Dedifferentiated amniotic fluid mesenchymal stem cell (primary cell): ENCODE results near the gene ERN2.
"Not testable (repeated sequence)": the region's sequence is repeated elsewhere in the genome, so short reads cannot be mapped to it uniquely, and the experiment has no call there.

Experiments
- DNase-seq: peaks from one replicate; pipeline ENCODE4 v3.0.0-alpha.2; 2016; ENCODE audit errors: extremely low spot score

Gene ERN2

DNA sequence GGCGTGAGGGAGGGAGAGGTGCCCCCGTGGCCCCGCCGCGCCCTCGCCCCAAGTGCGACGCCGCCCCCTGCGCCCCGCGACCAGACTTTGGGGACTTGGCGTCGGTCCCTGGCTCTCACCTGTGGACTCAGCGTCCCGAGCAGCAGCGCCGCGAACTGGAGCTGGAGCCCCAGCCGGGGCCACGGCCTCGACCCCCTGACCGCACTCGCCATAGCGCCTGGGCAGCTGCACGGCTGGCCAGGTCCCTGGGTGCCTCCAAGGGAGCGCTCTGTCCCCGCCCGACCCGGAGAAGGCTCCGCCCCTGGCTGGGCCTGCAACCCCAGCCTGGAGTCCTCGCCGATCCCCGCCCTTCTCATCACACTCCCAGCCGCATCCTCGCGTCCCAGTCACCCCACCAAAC, at the start of gene ERN2:
Gene ERN2 (minus strand): TSS at position 247 of the 400 bp plus-strand sequence. CDS start 35 bp downstream, at position 212.
- DNase-seq, result no peak

DNA sequence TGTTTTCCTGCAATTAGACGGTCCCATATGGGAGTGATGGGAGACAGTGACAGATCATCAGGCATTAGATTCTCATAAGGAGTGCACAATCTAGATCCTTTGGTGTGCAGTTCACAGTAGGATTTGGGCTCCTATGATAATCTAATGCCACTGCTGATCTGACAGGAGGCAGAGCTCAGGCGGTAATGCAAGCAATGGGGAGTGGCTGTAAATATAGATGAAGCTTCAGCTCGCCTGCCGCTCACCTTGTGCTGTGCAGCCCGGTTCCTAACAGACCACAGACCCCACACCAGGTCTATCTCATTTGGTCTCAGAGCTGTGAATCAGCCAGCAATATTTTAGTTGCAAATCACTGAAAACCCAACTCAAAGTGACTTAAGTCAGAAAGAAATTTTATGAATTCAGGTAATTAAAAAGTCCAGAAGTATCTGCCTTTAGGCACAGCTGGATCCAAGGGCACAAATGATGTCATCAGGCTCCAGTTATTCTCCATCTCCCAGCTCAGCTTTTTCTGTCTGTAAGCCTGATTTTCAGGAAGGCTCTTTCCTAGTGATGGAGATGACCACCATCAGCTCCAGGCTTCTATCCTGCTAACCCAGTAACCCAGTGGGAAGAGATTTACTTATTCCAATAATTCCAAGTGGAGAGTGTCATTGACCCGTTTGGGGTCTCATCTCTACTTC, 45.1 kb upstream of the ERN2 start:
- no peak for DNase-seq

DNA sequence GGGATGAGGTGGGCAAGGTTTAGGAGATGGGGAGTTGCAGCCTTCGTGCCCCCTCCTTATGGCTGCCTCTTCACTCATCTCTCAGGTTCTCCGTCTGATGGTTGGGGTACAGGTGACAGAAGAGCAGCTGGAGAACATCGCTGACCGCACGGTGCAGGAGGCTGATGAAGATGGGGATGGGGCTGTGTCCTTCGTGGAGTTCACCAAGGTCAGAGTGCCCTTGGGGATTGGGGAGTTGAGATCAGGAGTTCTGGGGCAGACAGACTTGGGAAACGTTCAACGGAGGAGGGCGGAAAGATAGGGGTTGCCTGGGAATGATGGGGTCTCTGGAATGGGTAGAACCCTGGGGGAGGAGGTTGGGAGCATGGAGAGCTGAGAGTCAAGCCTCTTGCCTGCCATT, 44.1 kb upstream of the ERN2 start:
- DNase-seq, result no peak

DNA sequence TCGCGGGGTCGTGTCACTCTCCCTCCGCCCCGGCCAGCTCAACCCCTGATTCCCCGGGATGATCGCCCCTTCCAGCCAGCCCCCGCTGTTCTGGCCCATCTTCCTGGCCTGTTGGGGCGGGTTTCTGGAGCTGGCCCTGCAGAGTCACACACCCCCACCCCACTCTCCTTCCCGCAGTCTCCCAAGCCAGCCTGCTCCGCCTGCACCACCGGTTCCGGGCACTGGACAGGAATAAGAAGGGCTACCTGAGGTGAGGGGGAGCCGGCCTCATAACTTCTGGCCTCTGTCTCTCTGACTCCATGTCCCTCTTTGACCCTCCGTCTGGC, 42.4 kb upstream of the ERN2 start:
- DNase-seq, result no peak

DNA sequence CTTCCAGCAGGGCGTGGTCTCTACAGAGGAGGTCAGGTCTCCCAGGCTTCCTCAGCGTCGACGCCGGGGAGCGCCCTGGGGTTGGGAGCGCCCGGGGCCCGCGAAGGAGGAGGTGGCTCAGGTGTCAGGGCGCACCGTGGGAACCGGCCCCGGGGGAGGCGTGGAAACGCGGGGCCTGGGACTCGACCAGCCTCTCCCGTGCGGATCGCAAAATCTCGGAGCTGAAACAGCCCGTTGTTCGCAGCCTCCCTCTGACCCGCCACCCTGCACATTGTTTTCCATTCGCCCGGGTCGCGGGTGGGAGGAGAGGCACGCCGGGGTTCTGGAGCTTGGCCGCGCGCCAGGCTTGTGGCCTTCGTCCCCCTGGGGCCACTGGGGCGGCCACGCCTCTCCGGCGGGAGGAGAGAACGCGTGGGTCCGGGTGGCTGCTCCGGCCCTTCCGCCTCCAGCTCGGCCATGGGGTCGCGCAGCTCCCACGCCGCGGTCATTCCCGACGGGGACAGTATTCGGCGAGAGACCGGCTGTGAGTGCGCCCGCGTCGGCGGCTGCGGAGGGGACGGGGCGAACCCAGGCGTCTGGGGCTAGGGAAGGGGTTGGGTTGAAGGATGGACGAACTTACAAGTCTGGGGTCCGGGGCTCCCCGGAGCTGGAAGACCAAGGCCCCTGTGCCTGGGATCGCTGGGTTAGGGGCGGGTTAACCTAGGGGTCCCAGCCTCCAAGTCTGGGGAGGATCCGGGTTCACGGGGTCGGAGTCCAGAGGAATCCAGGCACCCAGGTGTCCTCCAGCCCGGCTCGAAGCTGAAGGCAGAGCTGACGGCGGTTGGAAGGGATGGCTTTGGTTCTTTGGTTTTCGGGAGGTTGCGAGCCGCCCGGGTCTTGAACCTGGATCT, 41.8 kb upstream of the ERN2 start, which contains the start of gene CHP2:
Gene CHP2 (plus strand): TSS at position 433 of the 890 bp plus-strand sequence. CDS start 24 bp downstream, at position 457.
- no peak for DNase-seq

DNA sequence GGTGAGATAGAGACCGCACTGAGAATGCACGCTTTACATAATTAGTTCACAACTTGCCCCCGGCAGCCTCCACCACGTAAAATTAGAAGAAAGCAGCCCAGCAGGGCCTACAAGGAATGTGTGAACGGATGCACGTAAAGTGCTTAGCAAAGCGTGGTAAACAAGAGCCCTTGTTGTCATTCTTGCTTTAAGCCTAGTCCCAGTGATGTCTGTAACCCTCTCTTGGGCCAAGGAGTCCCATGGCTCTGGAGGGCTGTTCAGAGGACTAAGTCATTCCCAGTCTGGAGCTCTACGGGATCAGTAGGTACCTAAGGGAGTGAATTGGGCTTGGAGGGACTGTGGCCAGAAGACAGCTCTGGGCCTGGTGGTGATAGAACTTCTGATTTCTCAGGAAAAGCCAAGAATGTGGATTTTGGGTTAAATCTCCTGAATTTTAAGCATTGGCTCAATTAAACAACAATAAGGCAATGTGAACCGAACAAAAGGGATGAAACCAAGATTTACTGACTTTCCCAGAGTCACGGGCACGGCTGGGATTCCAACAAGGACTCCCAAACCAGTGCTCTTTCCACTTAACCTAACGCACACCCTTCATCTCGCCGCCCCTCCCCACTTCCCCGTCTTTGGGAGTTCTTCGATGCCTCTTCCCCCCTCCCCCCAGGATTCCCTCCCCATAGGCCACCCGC, 41.0 kb upstream of the ERN2 start:
- DNase-seq, result no peak

DNA sequence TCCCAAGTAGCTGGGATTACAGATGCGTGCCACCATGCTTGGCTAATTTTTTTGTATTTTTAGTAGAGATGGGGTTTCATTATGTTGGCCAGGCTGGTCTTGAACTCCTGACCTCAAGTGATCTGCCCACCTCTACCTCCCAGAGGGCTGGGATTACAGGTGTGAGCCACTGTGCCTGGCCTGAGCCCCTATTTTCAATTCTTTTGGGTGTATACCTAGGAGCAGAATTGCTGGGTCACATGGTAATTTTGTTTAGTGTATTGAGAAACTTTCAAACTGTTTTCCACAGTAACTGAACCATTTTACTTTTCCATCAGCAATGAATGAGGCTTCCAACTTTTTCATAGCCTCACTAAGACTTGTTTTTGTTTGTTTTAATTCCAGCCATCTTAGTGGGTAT, 38.0 kb upstream of the ERN2 start:
- DNase-seq, result not testable (repeated sequence)

DNA sequence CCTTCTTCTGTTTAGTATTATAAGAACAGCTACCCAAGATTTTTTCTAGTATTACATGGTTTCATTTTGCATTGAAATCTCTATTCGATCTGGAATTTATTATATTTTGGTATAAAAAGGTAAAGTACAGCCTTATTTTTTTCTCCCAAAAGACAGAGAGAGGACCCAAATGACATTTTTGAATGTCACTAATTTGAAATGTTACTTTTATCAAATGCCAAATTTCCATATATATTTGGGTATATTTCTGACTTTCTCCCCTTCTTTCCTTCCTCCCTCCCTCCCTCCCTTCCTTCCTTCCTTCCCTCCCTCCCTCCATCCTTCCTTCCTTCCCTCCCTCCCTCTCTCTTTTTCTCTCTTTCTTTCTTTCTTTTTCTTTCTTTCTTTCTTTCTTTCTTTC, 35.6 kb upstream of the ERN2 start:
- DNase-seq, result no peak

DNA sequence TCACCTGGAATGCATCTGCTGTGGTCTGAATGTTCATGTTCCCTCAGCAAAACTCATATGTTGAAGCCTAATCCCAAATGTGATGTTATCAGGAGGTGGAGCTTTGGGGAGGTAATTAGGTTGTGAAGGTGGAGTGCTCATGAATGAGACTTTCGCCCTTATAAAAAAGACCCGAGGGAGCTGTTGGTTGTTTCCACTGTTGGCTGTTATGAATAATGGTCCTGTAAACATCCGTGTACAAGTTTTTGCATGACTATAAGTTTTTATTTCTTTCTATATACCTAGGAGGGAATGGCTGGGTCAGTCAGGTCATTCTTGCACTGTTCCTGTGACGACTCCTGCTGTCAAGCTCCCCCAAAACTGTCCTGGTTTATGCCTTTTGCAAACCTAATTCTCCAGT, 32.2 kb upstream of the ERN2 start:
- DNase-seq, result no peak

DNA sequence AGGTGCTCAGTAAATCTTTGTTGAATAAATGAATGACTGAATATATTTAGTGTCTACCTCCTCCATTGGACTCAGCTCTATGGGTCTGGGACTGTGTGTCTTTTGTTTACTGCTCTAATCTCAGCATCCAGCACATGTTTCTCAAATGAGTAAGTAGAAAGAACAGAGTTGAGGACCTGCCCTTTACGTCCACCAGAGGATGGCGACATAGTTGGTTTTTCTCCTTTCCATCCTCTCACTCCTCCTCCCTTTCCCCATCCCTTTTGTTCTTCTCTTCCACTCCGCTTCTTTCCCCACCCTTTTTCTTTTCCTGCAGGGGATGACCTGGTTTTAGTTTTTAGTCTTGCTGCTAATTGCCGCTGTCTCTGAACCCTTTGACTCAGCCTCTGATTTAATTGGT, 29.7 kb upstream of the ERN2 start:
- DNase-seq, result no peak

DNA sequence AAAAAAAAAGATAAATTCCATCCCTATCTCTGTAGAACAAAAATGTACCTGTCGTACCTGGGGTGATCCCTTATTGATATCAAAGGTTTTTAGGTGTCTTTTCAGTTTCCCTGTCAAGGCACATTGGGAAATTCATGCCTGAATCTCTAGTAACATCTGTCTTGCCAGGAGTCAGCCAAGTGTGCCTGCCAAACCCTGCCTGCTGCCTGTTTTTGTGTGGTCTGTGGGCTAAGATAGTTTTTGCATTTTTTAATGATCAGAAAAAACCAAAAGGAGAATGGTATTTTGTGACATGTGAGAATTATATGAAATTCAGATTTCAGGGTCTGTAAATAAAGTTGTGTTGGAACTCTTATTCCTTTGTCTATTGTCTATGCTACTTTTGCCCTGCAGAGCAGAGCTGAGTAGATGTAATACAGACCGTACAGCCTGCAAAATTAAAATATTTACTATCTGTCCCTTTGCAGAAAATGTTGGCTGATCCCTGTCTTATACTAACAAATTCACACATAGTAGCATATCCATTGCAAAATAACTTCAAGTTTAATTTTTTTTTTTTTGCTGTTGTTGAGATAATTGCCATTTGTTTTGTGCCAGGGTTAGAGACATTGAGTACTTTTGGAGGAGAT, 28.8 kb upstream of the ERN2 start:
- DNase-seq, result no peak

DNA sequence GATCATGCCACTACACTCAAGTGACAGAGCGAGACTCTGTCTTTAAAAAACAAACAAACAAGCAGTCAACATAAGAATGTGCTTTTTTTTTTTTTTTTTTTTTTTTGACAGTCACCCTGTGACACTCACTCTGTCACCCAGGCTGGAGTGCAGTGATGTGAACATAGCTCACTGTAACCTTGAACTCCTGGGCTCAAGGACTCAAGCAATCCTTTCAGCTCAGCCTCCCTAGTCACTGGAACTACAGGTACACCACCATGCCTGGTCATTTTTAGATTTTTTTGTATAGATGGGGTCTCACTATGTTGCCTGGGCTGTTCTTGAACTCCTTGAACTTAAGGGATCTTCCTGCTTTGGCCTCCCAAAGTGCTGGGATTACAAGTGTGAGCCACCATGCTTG, 26.5 kb upstream of the ERN2 start:
- no peak for DNase-seq

DNA sequence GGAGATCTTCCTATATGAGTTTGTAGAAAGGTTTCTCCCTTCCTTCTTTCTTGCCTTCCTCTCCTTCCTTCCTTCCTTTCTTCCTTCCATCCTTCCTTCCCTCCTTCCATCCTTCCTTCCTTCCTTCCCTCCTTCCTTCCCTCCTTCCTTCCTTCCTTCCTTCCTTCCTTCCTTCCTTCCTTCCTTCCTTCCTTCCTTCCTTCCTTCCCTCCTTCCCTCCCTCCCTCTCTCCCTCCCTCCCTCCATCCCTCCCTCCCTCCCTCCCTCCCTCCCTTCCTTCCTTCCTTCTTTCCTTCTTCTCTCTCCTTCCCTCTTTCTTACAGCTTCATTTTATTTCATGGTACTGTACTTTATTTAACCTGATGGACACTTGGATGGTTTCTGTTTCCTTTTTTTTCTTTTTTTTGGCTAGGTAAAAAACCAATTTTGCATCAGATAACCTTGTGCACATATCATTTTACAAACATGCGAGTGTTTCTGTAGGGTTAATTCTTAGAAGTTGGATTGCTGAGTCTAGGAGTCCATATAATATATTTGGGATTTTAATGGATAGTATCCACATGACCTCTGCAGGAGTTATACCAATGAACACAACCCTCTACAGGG, 24.5 kb upstream of the ERN2 start:
- DNase-seq, result not testable (repeated sequence)

DNA sequence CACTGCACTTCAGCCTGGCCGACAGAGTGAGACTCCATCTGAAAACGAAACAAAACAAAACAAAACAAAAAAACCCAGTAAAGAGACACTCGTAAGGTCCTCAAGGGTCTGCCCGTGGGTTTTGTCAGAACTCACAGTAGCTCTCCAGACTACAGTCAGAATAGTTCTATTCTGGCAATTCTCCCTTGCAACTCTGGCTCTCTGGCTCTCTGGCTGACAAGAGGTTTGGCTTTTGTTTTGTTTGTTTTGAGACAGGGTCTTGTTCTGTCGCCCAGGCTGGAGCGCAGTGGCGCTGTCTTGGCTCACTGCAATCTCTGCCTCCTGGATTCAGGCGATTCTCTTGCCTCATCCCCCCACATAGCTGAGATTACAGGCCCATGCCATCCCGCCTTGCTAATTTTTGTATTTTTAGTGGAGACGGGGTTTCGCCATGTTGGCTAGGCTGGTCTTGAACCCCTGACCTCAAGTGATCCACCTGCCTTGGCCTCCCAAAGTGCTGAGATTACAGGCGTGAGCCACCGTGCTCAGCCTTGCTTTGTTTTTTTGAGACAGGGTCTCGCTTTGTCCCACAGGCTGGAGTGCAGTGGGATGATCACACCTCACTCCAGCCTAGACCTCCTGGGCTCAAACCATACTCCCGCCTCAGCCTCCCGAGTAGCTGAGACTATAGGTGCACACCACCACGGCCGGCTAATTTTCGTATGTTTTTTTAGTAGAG, 21.3 kb upstream of the ERN2 start:
- no peak for DNase-seq

DNA sequence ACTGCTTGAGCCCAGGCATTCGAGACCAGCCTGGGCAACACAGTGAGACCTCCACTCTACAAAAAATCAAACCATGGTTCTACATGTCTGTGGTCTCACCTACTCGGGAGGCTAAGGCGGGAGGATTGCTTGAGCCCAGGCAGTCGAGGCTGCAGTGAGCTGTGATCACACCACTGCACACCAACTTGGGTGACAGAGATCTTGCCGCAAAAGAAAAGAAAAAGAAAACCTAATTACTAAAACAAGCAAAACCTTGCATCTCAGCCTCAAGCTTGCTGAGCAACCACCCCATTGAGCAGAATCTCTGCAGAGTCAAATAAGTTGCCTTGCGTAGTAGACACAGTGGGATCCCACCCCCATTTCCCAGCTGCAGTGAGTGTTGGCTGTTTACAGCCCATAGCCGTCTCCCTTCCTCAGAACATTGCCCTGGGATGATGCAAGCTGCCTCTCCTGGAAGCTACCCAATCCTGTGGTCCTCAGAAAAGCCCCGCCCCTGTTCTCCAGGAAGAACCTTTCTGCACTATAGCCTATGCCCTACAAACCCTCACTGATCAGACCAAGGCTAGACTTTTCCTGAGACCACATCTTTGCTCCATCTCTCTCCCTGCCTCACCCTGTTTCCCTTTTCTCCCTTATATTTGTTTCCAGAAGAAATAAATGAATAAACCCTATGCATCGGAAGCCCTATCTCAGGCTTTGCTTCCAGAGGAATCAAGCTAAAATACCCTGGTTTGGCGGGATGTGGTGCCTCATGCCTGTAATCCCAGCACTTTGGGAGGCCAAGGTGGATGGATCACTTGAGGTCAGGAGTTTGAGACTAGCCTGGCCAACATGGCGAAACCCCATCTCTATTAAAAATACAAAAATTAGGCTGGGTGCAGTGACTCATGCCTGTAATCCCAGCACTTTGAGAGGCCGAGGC, 16.7 kb upstream of the ERN2 start:
- DNase-seq, result no peak

DNA sequence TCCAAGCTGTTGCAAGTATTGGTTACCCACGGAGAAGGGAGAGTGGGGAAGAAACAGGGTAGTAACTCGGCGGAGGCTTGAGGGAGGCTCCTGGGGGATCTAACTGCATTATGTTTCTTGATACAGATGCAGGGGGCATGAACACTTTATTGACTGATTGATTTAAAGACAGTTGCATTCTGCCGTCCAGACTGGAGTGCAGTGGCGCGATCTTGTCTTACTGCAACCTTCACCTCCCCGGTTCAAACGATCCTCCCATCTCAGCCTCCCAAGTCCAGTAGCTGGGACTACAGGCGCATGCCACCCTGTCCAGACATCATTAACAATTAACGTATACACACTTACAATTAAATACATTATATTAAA, 15.1 kb upstream of the ERN2 start:
- DNase-seq, result no peak

DNA sequence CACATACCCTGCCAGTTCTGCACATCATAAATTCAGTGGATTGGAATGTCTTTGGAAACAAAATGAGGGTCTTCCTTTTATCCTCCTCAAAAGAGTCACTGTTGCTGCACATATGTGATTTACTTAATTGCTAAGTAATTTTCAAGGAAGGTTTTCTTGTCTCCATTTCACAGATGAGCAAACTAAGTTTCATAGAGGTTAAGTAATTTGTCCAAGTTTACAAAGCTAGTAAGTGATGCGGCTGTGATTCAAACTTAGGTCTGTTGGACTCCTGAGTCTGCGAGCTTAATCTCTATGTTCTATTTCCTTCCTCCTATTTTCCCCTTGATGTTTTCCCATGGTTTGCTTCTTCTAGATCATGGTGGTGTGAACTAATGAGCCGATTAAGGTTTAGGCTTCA, 13.7 kb upstream of the ERN2 start:
- no peak for DNase-seq

DNA sequence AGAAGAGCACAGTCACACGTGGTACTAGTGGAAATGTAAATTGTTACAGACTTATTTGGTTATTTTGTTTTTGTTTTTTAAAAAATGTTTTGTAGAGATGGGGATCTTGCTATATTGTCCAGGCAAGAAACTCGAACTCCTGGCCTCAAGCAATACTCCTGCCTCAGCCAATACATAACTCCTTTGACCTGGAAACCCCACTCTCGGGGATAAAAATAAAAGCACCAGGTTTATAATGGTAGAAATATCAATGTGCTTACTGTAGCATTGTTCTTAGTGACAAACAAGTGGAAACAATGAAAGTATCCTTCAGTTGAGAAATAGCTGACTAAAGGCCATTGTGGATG, 11.7 kb upstream of the ERN2 start:
- DNase-seq, result no peak

DNA sequence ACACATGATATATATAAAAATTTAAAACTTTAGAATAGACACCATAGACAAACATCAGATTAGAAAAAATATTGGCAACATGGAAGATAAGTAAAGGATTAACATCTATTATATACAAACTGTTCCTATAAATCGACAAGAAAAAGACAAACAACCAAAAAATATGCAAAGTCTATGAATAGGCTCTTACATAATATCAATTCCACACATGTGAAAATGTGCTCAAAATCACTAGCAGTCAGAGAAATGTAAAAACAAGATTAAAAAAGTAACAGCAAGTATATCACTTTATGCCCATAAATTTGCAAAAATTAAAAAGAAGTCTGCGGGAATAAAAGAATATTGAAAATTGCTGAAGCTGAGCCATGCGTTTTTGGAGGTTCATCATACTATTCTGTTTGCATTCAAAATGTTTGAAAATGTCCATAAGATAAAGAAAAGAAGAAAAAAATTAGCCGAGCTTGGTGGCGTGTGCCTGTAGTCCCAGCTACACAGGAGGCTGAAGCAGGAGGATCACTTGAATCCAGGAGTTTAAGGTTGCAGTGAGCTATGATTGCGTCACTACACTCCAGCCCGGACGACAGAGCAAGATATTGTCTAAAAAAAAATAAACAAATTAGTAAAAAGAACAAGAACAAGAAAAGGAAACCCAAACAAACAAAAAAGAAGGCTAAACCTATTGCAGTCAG, 11.2 kb upstream of the ERN2 start:
- no peak for DNase-seq
